ACC112 (cell line): ENCODE data around the gene ENDOU.
A peak's percentile ranks its signal among the peaks of the same experiment; 100 is the strongest.

ENCODE experiments used
- H2AFZ ChIP-seq: fragments of 200-600 bp; sonication (generic); one replicate; pipeline ENCODE4 v1.6.0; 2017; ENCODE audit warnings: antibody characterized with exemption, low read length; ENCODE audit not compliant: unreplicated experiment
- H3K27ac ChIP-seq: fragments of 200-600 bp; sonication (generic); 2 replicates; pipeline ENCODE4 v1.5.1; 2014; ENCODE audit warnings: low read depth, mild to moderate bottlenecking, antibody characterized with exemption, low read length, moderate library complexity
- H3K27me3 ChIP-seq: fragments of 200-600 bp; sonication (generic); 2 replicates; pipeline ENCODE4 v1.6.1; 2014; ENCODE audit warnings: mild to moderate bottlenecking, antibody characterized with exemption, low read length, moderate library complexity, mixed read lengths; ENCODE audit not compliant: insufficient read depth
- H3K36me3 ChIP-seq: fragments of 200-600 bp; sonication (generic); 2 replicates; pipeline ENCODE4 v1.6.1; 2016; ENCODE audit warnings: mild to moderate bottlenecking, antibody characterized with exemption, low read length, moderate library complexity, mixed read lengths; ENCODE audit not compliant: insufficient read depth
- H3K4me1 ChIP-seq: fragments of 200-600 bp; sonication (generic); one replicate; pipeline ENCODE4 v1.6.1; 2016; ENCODE audit warnings: low read length, mixed read lengths; ENCODE audit not compliant: insufficient read depth, unreplicated experiment, control insufficient read depth
- H3K4me3 ChIP-seq: fragments of 200-600 bp; sonication (generic); 2 replicates; pipeline ENCODE4 v1.5.1; 2014; ENCODE audit warnings: mild to moderate bottlenecking, low read depth, low read length
- H3K79me2 ChIP-seq: fragments of 200-600 bp; sonication (generic); one replicate; pipeline ENCODE4 v1.6.0; 2016; ENCODE audit warnings: low read length; ENCODE audit not compliant: control insufficient read depth, unreplicated experiment, insufficient read depth

The ENDOU gene

GRCh38 chr12:47705566-47706425 is 19.5 kb downstream of the ENDOU start, which contains the start of gene RPAP3:
Gene RPAP3 (minus strand): TSS chr12:47706030. CDS start chr12:47702840, 3,190 bp downstream.
- no peaks in the 10 kb centered on the region for H3K36me3 ChIP-seq
- peak within 1 kb of the TSS; percentile 97 for H3K4me3 ChIP-seq
- H3K4me1 ChIP-seq: peaks cover 10% of the 10 kb centered on the region
- H3K79me2 ChIP-seq: peaks cover 37% of the 10 kb centered on the region
- peak within 1 kb of the TSS; percentile 94 for H2AFZ ChIP-seq
- no peaks in the 10 kb centered on the region for H3K27me3 ChIP-seq
- peak within 1 kb of the TSS; percentile 75 for H3K27ac ChIP-seq

- H3K27ac ChIP-seq: no peak overlapping the region
- peaks cover 40% of the 10 kb centered on the region for H3K79me2 ChIP-seq
- H3K27me3 ChIP-seq: no peaks in the 10 kb centered on the region
- peak overlapping the region; percentile 97 for H3K4me3 ChIP-seq
- H2AFZ ChIP-seq: peak overlapping the region; percentile 87
- peaks cover 10% of the 10 kb centered on the region for H3K4me1 ChIP-seq
- H3K36me3 ChIP-seq: peaks cover 6% of the 10 kb centered on the region
Observed at GRCh38 chr12:47705229-47705565, 20.1 kb downstream of the ENDOU start.

- Histone ChIP-seq H3K4me3 (peak overlapping the region; percentile 97), H3K79me2 (peaks cover 40% of the 10 kb centered on the region), H3K27me3 (no peaks in the 10 kb centered on the region), H3K36me3 (peaks cover 8% of the 10 kb centered on the region), H2AFZ (peak overlapping the region; percentile 87), H3K27ac (no peak overlapping the region), H3K4me1 (peaks cover 10% of the 10 kb centered on the region)
Observed at GRCh38 chr12:47704719-47705118, 20.6 kb downstream of the ENDOU start.

- Histone ChIP-seq H3K79me2 (peaks cover 27% of the 10 kb centered on the region), H3K4me3 (no peak overlapping the region), H2AFZ (no peak overlapping the region), H3K27ac (no peak overlapping the region), H3K36me3 (peaks cover 22% of the 10 kb centered on the region), H3K27me3 (no peaks in the 10 kb centered on the region), H3K4me1 (no peaks in the 10 kb centered on the region)
Observed at GRCh38 chr12:47700263-47700662, 25.0 kb downstream of the ENDOU start.

GRCh38 chr12:47698631-47699030 is 26.7 kb downstream of the ENDOU start:
- Histone ChIP-seq H3K27ac (no peak overlapping the region), H3K36me3 (peaks cover 32% of the 10 kb centered on the region), H2AFZ (no peak overlapping the region), H3K27me3 (no peaks in the 10 kb centered on the region), H3K79me2 (peaks cover 13% of the 10 kb centered on the region), H3K4me1 (no peaks in the 10 kb centered on the region), H3K4me3 (no peak overlapping the region)

- Histone ChIP-seq H3K4me1 (no peaks in the 10 kb centered on the region), H3K4me3 (no peak overlapping the region), H3K36me3 (peaks cover 36% of the 10 kb centered on the region), H3K27me3 (no peaks in the 10 kb centered on the region), H2AFZ (no peak overlapping the region), H3K27ac (no peak overlapping the region), H3K79me2 (peaks cover 8% of the 10 kb centered on the region)
Observed at GRCh38 chr12:47698055-47698454, 27.2 kb downstream of the ENDOU start.

GRCh38 chr12:47689215-47689614 is 36.1 kb downstream of the ENDOU start:
- no peak overlapping the region for H2AFZ ChIP-seq
- H3K27ac ChIP-seq: no peak overlapping the region
- H3K36me3 ChIP-seq: peaks cover 9% of the 10 kb centered on the region
- no peaks in the 10 kb centered on the region for H3K4me1 ChIP-seq
- H3K27me3 ChIP-seq: no peaks in the 10 kb centered on the region
- no peak overlapping the region for H3K4me3 ChIP-seq
- H3K79me2 ChIP-seq: no peaks in the 10 kb centered on the region

- Histone ChIP-seq H3K4me3 (no peak overlapping the region), H3K4me1 (no peaks in the 10 kb centered on the region), H3K27ac (no peak overlapping the region), H3K27me3 (no peaks in the 10 kb centered on the region), H3K36me3 (no peaks in the 10 kb centered on the region), H2AFZ (no peak overlapping the region), H3K79me2 (no peaks in the 10 kb centered on the region)
Observed at GRCh38 chr12:47687636-47688035, 37.7 kb downstream of the ENDOU start.

- Histone ChIP-seq H3K27me3 (no peaks in the 10 kb centered on the region), H3K4me1 (no peaks in the 10 kb centered on the region), H3K27ac (no peak overlapping the region), H2AFZ (no peak overlapping the region), H3K4me3 (no peak overlapping the region), H3K79me2 (no peaks in the 10 kb centered on the region), H3K36me3 (no peaks in the 10 kb centered on the region)
Observed at GRCh38 chr12:47686645-47687240, 38.5 kb downstream of the ENDOU start.

GRCh38 chr12:47679785-47680184 is 45.5 kb downstream of the ENDOU start:
- no peaks in the 10 kb centered on the region for H3K4me1 ChIP-seq
- peaks cover 3% of the 10 kb centered on the region for H3K36me3 ChIP-seq
- H3K4me3 ChIP-seq: no peak overlapping the region
- no peak overlapping the region for H2AFZ ChIP-seq
- H3K27ac ChIP-seq: no peak overlapping the region
- no peaks in the 10 kb centered on the region for H3K79me2 ChIP-seq
- no peaks in the 10 kb centered on the region for H3K27me3 ChIP-seq

GRCh38 chr12:47672068-47672467 is 53.2 kb downstream of the ENDOU start:
- Histone ChIP-seq H3K79me2 (no peaks in the 10 kb centered on the region), H3K36me3 (peaks cover 12% of the 10 kb centered on the region; the same call in 1 of the 2 replicates), H3K27me3 (no peaks in the 10 kb centered on the region), H3K4me3 (no peak overlapping the region), H3K4me1 (no peaks in the 10 kb centered on the region), H2AFZ (no peak overlapping the region), H3K27ac (no peak overlapping the region)
